Kidney (tissue), 14 donors: ENCODE data around the gene STK17B. TPM values are rescaled to one million over a fixed set of nuclear protein-coding genes. Genes with fewer than 3 reads are reported as not detected.

Source experiments
- DNase-seq, 5 donors: peaks; one replicate each; pipeline ENCODE4 v3.0.0-alpha.2; 2013 to 2020
- FAIRE-seq: peaks from 2 replicates; lab custom pipeline; 2012; peaks lifted over from hg19 to GRCh38; lab: Jason Lieb, UNC
- H3K27ac ChIP-seq, 2 donors: one replicate each; pipeline ENCODE4 v1.7.0; 2013; ENCODE audit warnings: low read depth in 2 of 2, low read length in 2 of 2, inconsistent platforms in 1 of 2
- H3K27me3 ChIP-seq: one replicate; pipeline ENCODE4 v1.7.1; 2013; ENCODE audit warnings: low read length, inconsistent platforms; ENCODE audit not compliant: control insufficient read depth, insufficient read depth
- H3K36me3 ChIP-seq, 3 donors: one replicate each; pipeline versions ENCODE4 v1.7.0 to v1.7.1; 2013; ENCODE audit warnings: low read length in 3 of 3, control low read depth in 1 of 3, inconsistent platforms in 1 of 3; ENCODE audit not compliant: insufficient read depth in 3 of 3, control insufficient read depth in 2 of 3
- H3K4me1 ChIP-seq, 3 donors: one replicate each; pipeline versions ENCODE4 v1.7.0 to v1.7.1; 2013; ENCODE audit warnings: low read length in 3 of 3, inconsistent platforms in 1 of 3, low read depth in 1 of 3; ENCODE audit not compliant: control insufficient read depth in 2 of 3, insufficient read depth in 2 of 3
- H3K4me3 ChIP-seq, 3 donors: one replicate each; pipeline versions ENCODE4 v1.7.0 to v1.8.1; 2013; ENCODE audit warnings: low read length in 3 of 3, control low read depth in 1 of 3, inconsistent platforms in 1 of 3
- H3K9ac ChIP-seq, 3 donors: one replicate each; pipeline versions ENCODE4 v1.7.0 to v1.7.1; 2013; ENCODE audit warnings: low read length in 3 of 3, control low read depth in 1 of 3, inconsistent platforms in 1 of 3
- H3K9me3 ChIP-seq, 3 donors: one replicate each; pipeline versions ENCODE4 v1.7.0 to v1.7.1; 2013; ENCODE audit warnings: low read length in 3 of 3, control low read depth in 1 of 3, inconsistent platforms in 1 of 3; ENCODE audit not compliant: control insufficient read depth in 2 of 3, insufficient read depth in 1 of 3
- CTCF ChIP-seq: IDR thresholded peaks from 3 replicates; pipeline ENCODE4 v1.5.1; 2012; ENCODE audit warnings: mild to moderate bottlenecking, moderate library complexity, borderline replicate concordance; ENCODE audit not compliant: insufficient read depth; ENCODE audit errors: extremely low read depth
- intact Hi-C: fragments of 100-400 bp; cut with DNase I; formaldehyde crosslinking; loops from one replicate; pipeline ENCODE4 v1.11.1; 2022
- polyA plus RNA-seq: library from polyadenylated mRNA; stranded (reverse); fragments of 350-450 nt; fragmentation: Illumina TruSeq; extraction: RNeasy Lipid Tissue Mini Kit (QIAGEN cat#74804); gene quantifications from one replicate; pipeline ENCODE4 v1.2.3, GENCODE V29; 2014; ENCODE audit warnings: low read depth, low replicate concordance; ENCODE audit not compliant: insufficient read depth
- total RNA-seq: library from RNA; stranded (reverse); fragmentation: NEBNext Ultra II Directional; extraction: Animal tissue kit (Norgen Biotek cat#: 25700); gene quantifications from one replicate; pipeline ENCODE4 v1.2.1, GENCODE V29; 2021
- donor health status: control.
- donor health status: control.
- donor health status: control.
- donor health status: control.
- donor health status: control.
- donor health status: DM: yes; HTN: yes; CAD: no.
- donor health status: Normal renal cell carcinoma (clear cell type).

STK17B gene
- total and polyA plus RNA-seq, 2 donors from 2014 or later: 3.4 to 41.0 TPM

GRCh38 chr2:196176142-196176738 is 4.9 kb upstream of the STK17B start:
- Histone ChIP-seq H3K4me3 (no peak overlapping the region), H3K27me3 (no peaks in the 10 kb centered on the region), H3K4me1 (peaks cover 0 to 3% (median 0%) of the 10 kb centered on the region in 3 donors), H3K27ac (no peak overlapping the region), H3K9ac (no peak overlapping the region), H3K9me3 (no peaks in the 10 kb centered on the region), H3K36me3 (no peaks in the 10 kb centered on the region)
- no peak for TF ChIP-seq CTCF
- no peak for DNase-seq
- no peak for FAIRE-seq
- intact Hi-C loops: no loop called here

DNA sequence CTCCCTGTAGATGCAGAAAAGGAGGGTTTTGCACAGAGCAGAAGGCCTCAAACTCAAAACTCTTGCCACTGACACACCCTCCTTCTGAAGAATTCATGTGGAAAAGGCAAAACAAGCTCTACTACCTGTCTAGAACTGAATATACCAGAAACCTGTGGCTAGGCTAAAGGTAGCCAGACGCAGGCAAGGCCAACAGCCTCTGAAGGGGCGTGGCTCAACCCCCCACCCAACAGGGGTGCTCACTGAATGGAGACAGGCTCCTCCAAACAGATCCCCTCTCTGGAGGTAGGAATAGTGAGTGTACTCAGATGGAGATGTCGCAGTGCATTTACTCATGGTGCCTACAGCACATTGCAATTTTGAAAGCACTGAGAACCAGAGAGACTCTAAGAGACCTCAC is 3.0 kb upstream of the STK17B start:
- Histone ChIP-seq H3K27ac (no peak overlapping the region), H3K27me3 (no peaks in the 10 kb centered on the region), H3K36me3 (no peaks in the 10 kb centered on the region), H3K4me3 (no peak overlapping the region), H3K4me1 (peaks cover 0 to 3% (median 0%) of the 10 kb centered on the region in 3 donors), H3K9me3 (no peaks in the 10 kb centered on the region), H3K9ac (no peak overlapping the region)
- intact Hi-C loops: no loop called here
- FAIRE-seq (no peak), DNase-seq (no peak)
- TF ChIP-seq CTCF: no peak

DNA sequence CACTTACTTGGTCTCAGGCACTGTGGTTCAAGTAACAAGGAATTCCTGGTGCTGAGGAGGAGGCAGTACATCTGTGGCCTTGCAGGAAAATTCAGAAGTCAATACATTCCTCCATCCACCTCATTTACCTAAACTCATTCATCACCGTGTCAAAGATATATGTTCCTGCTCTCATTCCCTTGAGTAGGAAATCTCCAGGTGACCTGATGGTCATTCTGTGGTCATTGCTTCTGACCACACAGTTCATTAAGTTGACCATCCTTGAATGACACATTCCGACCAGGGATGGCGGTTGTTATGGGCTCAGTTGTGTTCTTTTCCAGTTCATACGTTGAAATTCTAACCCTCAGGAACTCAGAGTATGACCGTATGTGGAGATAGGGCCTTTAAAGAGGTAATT is 2.1 kb upstream of the STK17B start:
- Histone ChIP-seq H3K9ac (no peak overlapping the region), H3K4me1 (peaks cover 0 to 3% (median 0%) of the 10 kb centered on the region in 3 donors), H3K9me3 (no peaks in the 10 kb centered on the region), H3K36me3 (no peaks in the 10 kb centered on the region), H3K27me3 (no peaks in the 10 kb centered on the region), H3K4me3 (no peak overlapping the region), H3K27ac (no peak overlapping the region)
- FAIRE-seq: no peak
- intact Hi-C loops: no loop called here
- DNase-seq: no peak
- no peak for TF ChIP-seq CTCF

GRCh38 chr2:196172951-196173350 is 1.6 kb upstream of the STK17B start:
- DNase-seq (no peak), FAIRE-seq (no peak)
- H3K9me3 ChIP-seq: no peaks in the 10 kb centered on the region
- no peak for TF ChIP-seq CTCF
- H3K36me3 ChIP-seq: no peaks in the 10 kb centered on the region
- no peak overlapping the region for H3K27ac ChIP-seq
- H3K27me3 ChIP-seq: no peaks in the 10 kb centered on the region
- H3K4me3 ChIP-seq: no peak overlapping the region
- intact Hi-C loops: no loop called here
- H3K4me1 ChIP-seq: peaks cover 0 to 3% (median 0%) of the 10 kb centered on the region in 3 donors
- H3K9ac ChIP-seq: no peak overlapping the region
